Ectodermal cell (in vitro differentiated cells): ENCODE results near the gene RNF31.

Source experiments
- H3K27ac ChIP-seq: 2 replicates; pipeline ENCODE4 v1.7.0; 2013; ENCODE audit warnings: mild to moderate bottlenecking, low read depth, low read length; ENCODE audit not compliant: insufficient read depth, poor library complexity, severe bottlenecking
- H3K27me3 ChIP-seq: 2 replicates; pipeline ENCODE4 v1.7.0; 2013; ENCODE audit warnings: mild to moderate bottlenecking, low read length; ENCODE audit not compliant: insufficient read depth, control insufficient read depth, poor library complexity, severe bottlenecking
- H3K36me3 ChIP-seq: one replicate; pipeline ENCODE4 v1.7.0; 2013; ENCODE audit warnings: low read length; ENCODE audit not compliant: control insufficient read depth, insufficient read depth
- H3K4me1 ChIP-seq: one replicate; pipeline ENCODE4 v1.7.0; 2013; ENCODE audit warnings: low read length; ENCODE audit not compliant: control insufficient read depth, insufficient read depth
- H3K4me3 ChIP-seq: 2 replicates; pipeline ENCODE4 v1.7.0; 2013; ENCODE audit warnings: low read depth, low read length, control low read depth; ENCODE audit not compliant: insufficient read depth
- H3K9me3 ChIP-seq: 2 replicates; pipeline ENCODE4 v1.7.0; 2013; ENCODE audit warnings: mild to moderate bottlenecking, low read length, moderate library complexity; ENCODE audit not compliant: control insufficient read depth
- WGBS, 2 experiments: methylation state at CpG; one replicate each; pipeline ENCODE4 v1.1.7; 2013; ENCODE audit warnings: missing lambda C conversion rate in 2 of 2; 5-methylcytosine and 5-hydroxymethylcytosine counted together

RNF31 gene

DNA sequence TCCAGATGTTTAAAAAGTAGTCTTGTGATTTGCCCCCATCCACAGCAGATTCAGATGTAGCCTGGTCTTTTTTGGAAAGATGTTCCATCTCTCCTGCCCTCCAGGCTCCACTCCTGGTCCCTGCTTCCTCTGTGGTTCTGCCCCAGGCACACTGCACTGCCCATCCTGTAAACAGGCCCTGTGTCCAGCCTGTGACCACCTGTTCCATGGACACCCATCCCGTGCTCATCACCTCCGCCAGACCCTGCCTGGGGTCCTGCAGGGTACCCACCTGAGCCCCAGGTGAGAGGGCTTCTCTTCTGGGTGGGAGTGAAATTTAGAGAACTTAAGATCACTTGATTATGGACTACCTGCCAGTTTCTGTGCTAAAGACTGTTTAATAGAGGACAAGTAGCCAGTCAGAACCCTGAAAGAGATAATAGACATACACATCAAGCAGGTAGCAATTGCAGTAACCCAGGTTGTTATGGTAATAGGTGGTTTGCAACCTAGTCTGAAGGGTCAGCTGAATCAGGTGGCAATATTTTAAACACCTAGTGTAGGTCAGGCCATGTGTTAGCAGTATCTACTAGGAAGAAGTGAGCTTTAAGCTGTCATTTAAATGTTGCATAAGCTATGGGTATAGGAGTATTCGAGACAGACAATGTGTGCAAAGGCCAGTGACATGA is 2.1 kb downstream of the RNF31 start:
- Histone ChIP-seq H3K4me1 (peaks cover 4% of the 10 kb centered on the region), H3K4me3 (no peak overlapping the region), H3K27ac (no peak overlapping the region), H3K9me3 (no peaks in the 10 kb centered on the region), H3K36me3 (peaks cover 20% of the 10 kb centered on the region), H3K27me3 (no peaks in the 10 kb centered on the region)
- 85 to 98% methylated on average over 3 of the region's 3 CpGs for WGBS, 2 experiments

GRCh38 chr14:24150061-24150460 is 2.8 kb downstream of the RNF31 start:
- 94 to 96% methylated on average over 9 of the region's 9 CpGs for WGBS, 2 experiments

DNA sequence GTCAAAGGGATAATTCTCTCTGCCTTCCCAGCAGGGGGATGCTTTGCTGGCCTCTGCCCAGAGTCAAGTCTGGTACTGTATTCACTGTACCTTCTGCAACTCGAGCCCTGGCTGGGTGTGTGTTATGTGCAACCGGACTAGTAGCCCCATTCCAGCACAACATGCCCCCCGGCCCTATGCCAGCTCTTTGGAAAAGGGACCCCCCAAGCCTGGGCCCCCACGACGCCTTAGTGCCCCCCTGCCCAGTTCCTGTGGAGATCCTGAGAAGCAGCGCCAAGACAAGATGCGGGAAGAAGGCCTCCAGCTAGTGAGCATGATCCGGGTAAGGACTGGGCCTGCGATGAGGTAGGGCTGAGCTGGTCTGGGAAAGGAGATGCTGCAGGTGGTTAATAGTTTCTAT is 3.3 kb downstream of the RNF31 start:
- Histone ChIP-seq H3K4me1 (peaks cover 4% of the 10 kb centered on the region), H3K9me3 (no peaks in the 10 kb centered on the region), H3K36me3 (peaks cover 29% of the 10 kb centered on the region), H3K4me3 (no peak overlapping the region), H3K27ac (no peak overlapping the region), H3K27me3 (no peaks in the 10 kb centered on the region)
- whole genome bisulfite sequencing, 2 experiments: 96 to 97% methylated on average over 9 of the region's 9 CpGs

More at GRCh38 chr14:24150061-24150460, 2.8 kb downstream of the RNF31 start:
- H3K4me1 ChIP-seq: peaks cover 4% of the 10 kb centered on the region
- peaks cover 24% of the 10 kb centered on the region for H3K36me3 ChIP-seq
- no peaks in the 10 kb centered on the region for H3K9me3 ChIP-seq
- no peak overlapping the region for H3K27ac ChIP-seq
- no peak overlapping the region for H3K4me3 ChIP-seq
- no peaks in the 10 kb centered on the region for H3K27me3 ChIP-seq

- Histone ChIP-seq H3K27me3 (no peaks in the 10 kb centered on the region), H3K4me1 (peaks cover 4% of the 10 kb centered on the region), H3K4me3 (no peak overlapping the region), H3K9me3 (no peaks in the 10 kb centered on the region), H3K27ac (no peak overlapping the region), H3K36me3 (peaks cover 33% of the 10 kb centered on the region)
- 91 to 95% methylated on average over 9 of the region's 9 CpGs for WGBS, 2 experiments
Measured at GRCh38 chr14:24150993-24151392, 3.7 kb downstream of the RNF31 start.

- Histone ChIP-seq H3K9me3 (no peaks in the 10 kb centered on the region), H3K4me1 (peaks cover 4% of the 10 kb centered on the region), H3K27me3 (no peaks in the 10 kb centered on the region), H3K27ac (no peak overlapping the region), H3K36me3 (peaks cover 35% of the 10 kb centered on the region), H3K4me3 (no peak overlapping the region)
- 91 to 95% methylated on average over 16 of the region's 16 CpGs for WGBS, 2 experiments
Measured at GRCh38 chr14:24151404-24152080, 4.2 kb downstream of the RNF31 start.

DNA sequence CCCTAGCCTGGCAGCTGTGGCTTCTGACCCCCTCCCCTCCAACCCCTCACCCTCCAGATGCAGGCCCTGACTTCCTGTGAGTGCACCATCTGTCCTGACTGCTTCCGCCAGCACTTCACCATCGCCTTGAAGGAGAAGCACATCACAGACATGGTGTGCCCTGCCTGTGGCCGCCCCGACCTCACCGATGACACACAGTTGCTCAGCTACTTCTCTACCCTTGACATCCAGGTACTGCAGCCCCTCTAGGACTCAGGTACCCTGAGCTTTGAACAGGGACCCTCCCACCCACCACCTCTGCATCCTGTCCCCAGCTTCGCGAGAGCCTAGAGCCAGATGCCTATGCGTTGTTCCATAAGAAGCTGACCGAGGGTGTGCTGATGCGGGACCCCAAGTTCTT is 7.8 kb downstream of the RNF31 start:
- Histone ChIP-seq H3K36me3 (peaks cover 49% of the 10 kb centered on the region), H3K4me1 (no peaks in the 10 kb centered on the region), H3K9me3 (no peaks in the 10 kb centered on the region), H3K4me3 (no peak overlapping the region), H3K27ac (no peak overlapping the region), H3K27me3 (no peaks in the 10 kb centered on the region)
- WGBS, 2 experiments: 95 to 96% methylated on average over 10 of the region's 10 CpGs

DNA sequence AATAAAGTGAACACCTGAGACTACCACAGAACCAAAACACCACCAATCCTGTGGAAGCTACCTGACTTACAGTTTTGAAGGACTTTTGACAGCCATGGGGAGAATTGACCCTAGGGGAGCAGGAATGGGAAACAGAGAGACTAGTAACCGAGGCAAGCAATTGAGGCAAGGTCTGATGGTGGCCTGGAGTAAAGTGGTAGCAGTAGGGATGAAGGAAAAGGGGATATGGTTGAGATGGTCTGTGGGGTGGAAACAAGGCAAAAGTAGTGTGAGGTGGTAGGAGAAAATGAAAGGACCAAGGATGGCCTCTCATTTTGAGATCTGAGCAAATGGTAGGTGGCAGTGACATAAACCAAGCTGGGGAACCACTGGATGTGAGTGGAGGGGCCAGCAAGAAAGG is 9.5 kb downstream of the RNF31 start:
- H3K9me3 ChIP-seq: no peaks in the 10 kb centered on the region
- H3K4me3 ChIP-seq: no peak overlapping the region
- H3K36me3 ChIP-seq: peaks cover 37% of the 10 kb centered on the region
- H3K27ac ChIP-seq: no peak overlapping the region
- H3K4me1 ChIP-seq: no peaks in the 10 kb centered on the region
- no peaks in the 10 kb centered on the region for H3K27me3 ChIP-seq
- 95 to 96% methylated on average over 1 of the region's 1 CpG for WGBS, 2 experiments

GRCh38 chr14:24157331-24157730 is 10.0 kb downstream of the RNF31 start:
- H3K9me3 ChIP-seq: no peaks in the 10 kb centered on the region
- WGBS, 2 experiments: 94 to 95% methylated on average over 12 of the region's 12 CpGs
- H3K36me3 ChIP-seq: peaks cover 34% of the 10 kb centered on the region
- no peaks in the 10 kb centered on the region for H3K27me3 ChIP-seq
- H3K4me3 ChIP-seq: no peak overlapping the region
- no peak overlapping the region for H3K27ac ChIP-seq
- H3K4me1 ChIP-seq: no peaks in the 10 kb centered on the region

DNA sequence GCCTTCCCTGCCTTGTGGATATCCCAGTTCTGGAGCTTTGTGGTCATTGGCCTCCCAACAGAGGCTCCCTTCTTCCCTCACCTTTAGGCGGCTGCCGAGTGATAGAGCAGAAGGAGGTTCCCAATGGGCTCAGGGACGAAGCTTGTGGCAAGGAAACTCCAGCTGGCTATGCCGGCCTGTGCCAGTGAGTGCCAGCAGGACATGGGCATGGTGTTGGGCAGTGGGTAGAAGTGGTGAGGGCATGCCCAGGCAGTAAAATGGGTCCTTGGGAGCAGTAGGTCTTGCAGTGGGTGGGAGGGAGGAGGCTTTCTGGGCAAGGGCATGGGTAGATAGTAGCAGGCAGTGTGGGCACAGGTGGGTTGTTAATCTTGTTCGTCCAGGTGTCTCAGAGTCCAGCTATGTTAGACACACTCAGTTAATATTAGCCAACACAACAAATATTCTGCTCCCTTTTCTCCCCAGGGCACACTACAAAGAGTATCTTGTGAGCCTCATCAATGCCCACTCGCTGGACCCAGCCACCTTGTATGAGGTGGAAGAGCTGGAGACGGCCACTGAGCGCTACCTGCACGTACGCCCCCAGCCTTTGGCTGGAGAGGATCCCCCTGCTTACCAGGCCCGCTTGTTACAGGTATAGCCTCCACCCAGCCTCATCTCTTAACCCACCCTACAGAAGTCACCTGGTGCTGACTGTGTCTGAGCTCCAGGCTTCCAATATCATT is 12.6 kb downstream of the RNF31 start:
- H3K27ac ChIP-seq: no peak overlapping the region

GRCh38 chr14:24160499-24160849 is 13.2 kb downstream of the RNF31 start:
- Histone ChIP-seq H3K27me3 (no peaks in the 10 kb centered on the region), H3K36me3 (peaks cover 26% of the 10 kb centered on the region), H3K4me3 (no peak overlapping the region), H3K4me1 (no peaks in the 10 kb centered on the region), H3K27ac (no peak overlapping the region), H3K9me3 (no peaks in the 10 kb centered on the region)
- 96 to 98% methylated on average over 4 of the region's 4 CpGs for WGBS, 2 experiments

More for the DNA sequence above, 12.6 kb downstream of the RNF31 start:
- 96% methylated on average over 11 of the region's 11 CpGs for WGBS, 2 experiments
- Histone ChIP-seq H3K27me3 (no peaks in the 10 kb centered on the region), H3K4me3 (no peak overlapping the region), H3K4me1 (no peaks in the 10 kb centered on the region), H3K36me3 (peaks cover 32% of the 10 kb centered on the region), H3K9me3 (no peaks in the 10 kb centered on the region)
